NCI-H510A (cell line): Measurements from ENCODE around the gene TXNDC17.
"Not testable (repeated sequence)": the region's sequence is repeated elsewhere in the genome, so short reads cannot be mapped to it uniquely, and the experiment has no call there.

Experiments
- DNase-seq: peaks from one replicate; lab custom pipeline; 2025; lab: John Stamatoyannopoulos, UW

The TXNDC17 gene

DNA sequence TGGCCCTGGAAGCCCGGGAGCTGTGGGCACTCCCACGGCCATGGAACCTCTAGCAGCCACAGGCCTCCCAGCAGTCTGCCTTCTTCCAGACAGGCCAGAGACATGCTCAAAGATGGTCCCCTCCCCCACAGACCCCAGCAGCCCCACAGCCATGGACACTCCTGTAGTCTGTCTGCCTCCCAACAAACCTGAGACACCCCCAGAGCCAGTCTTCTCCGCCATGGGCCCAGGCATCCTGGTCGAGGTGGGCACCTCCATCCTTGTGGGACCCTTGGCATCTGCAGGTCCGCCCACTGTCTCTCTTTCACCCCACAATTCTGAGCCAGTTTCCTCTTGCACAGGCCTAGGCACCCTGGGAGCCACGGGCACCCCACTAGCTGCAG is 3.4 kb upstream of the TXNDC17 start:
- DNase-seq = no peak

DNA sequence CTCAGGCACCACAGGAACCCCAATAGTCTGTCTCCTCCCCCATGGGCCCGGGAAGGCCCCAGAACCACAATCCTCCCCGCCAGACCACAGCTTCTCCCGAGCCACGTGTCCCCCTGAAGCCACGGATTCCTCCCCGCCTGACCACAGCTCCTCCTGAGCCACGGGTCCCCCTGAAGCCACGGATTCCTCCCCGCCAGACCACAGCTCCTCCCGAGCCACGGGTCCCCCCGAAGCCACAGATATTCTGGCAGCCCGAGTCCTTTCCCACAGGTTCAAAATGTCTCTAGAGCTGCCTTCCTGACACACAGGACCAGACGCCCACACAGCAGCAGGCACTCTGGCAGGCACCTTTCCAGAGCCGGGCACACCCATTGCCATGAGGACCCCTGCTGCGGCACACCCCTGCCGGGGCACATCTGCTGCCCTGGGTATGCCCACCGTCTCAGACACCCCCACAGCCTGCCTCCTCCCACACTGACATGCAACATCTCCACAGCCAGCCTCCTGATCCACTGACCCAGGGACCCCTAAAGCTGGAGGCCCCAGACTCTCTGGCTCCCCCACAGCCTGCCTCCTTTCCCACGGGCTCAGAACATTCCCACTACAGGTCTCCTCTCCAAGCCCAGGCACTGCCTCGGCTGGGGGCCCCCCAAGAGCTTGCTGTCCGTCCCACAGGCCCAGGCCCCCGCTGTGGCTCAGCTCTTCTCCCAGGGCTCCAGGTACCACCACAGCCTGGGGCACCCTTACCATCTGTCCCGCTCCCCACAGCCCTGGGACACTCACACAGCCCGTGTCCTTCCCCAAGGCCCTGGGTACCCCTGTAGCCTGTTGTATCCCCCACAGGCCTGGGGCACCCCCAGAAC is 2.6 kb upstream of the TXNDC17 start:
- DNase-seq = no peak

GRCh38 chr17:6639014-6639585 is 1.8 kb upstream of the TXNDC17 start:
- no peak for DNase-seq

DNA sequence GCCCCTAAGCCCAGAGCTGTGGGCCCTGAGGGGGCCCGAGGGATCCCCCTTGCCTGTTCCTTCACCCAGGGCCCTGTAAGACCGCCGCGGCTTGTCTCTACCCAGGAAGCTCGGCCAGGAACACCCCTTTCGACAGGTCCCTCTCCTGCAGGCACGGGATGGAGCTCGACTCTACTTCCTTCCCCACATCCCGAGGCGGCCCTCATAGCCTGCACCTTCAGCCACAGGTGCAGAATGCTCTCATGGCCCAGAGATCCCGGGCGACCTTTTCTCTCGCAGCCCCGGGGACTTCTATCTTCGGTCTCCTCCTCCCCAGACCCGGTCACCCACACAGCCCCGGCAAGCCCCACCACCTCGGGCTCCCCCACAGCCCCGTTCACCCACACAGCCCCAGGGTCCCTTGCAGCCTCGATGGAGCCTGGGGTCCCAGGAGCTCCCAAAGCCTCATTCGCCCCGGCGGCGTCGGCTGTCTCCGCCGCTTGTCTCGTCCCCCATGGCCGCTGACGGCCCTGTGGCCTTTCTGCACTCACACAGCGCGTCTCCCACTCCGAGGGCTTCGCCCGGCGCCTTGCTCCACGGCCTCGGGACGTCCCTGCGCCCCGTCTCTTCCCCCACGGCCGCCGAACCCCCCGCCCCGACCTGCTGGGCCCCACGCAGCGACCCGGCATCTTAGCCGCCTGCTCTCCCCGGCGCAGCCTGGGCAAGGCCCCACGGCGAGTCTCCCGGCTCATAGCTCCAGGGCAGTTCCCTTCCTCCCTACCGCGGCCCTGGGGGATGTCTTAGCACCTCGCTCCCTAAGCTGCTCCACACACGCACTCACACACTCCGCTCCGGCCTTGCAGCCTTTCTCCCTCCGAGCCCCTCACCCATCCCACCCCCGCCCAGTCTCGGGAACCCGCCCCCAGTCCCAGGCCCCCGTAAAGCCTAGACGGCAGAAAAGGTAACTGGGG is 999 bp upstream of the TXNDC17 start:
- DNase-seq = no peak

GRCh38 chr17:6641247-6641863 is 495 bp downstream of the TXNDC17 start:
- no peak for DNase-seq

- no peak for DNase-seq
Observed at GRCh38 chr17:6642592-6642991, 1.7 kb downstream of the TXNDC17 start.

DNA sequence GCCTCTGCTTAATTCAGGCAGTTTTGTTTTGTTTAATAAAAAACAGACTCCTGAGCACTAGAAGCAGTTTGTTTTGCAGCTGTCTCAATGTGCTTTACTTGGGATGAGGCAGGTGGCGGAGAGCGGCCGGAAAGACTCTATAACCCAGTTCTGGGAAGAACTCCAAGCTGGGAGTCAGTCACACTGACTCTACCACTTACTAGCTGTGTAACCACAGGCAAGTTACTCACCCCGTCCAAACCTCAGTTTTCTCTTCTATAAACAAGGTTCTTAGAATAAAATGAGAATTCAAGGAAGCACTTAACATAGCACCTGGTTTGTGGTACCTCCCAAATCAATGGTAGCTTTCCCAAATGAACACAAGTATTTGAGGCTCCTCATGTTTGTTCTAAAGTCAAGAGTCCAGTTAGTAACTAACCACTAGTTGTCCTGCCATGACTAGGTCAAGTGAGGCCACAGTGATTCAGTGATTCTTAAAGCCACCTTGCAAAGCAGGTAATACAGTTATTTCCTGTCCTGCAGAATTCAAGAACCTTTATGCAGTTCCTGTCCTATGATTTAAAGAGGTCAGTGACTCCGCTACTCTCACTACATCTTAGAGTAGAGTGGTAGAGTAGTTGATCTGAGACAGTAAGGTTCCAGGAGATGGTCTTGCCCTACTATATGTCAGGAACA is 2.7 kb downstream of the TXNDC17 start:
- DNase-seq = no peak

GRCh38 chr17:6648181-6648580 is 7.3 kb downstream of the TXNDC17 start:
- no peak for DNase-seq

GRCh38 chr17:6651354-6651918 is 10.6 kb downstream of the TXNDC17 start, which contains the start of the genes C17orf100 and MED31:
Gene C17orf100, plus strand, starts transcription at chr17:6651762. Its CDS starts 152 bp downstream, at chr17:6651914.
Gene MED31, minus strand, starts transcription at chr17:6651605. Its CDS starts 77 bp downstream, at chr17:6651528.
- DNase-seq = peak; percentile 91

DNA sequence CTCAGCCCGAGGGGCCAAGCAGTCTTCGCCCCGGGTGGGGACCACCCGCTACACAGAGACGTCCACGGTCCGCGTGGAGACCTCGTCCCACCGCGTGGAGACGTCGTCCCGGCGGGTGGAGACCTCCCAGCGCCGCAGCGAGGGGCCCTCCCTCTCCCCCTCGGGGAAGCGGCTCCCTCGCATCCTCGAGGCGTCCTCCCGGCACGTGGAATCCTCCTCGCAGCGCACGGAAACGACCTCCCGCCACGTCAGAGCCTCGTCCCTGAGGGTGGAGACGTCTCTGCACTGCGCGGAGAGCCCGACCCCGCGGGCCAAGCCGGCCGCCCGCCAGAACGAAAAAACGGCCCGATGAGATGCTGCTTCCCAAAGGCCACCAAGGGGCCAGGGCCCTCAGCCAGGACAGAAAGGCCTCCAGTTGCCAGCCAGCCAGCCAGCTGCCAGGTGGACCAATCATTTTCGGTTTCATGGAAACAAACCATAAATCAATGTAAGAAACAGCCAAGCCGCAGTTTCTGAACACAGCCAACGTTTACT is 11.1 kb downstream of the TXNDC17 start:
- no peak for DNase-seq

DNA sequence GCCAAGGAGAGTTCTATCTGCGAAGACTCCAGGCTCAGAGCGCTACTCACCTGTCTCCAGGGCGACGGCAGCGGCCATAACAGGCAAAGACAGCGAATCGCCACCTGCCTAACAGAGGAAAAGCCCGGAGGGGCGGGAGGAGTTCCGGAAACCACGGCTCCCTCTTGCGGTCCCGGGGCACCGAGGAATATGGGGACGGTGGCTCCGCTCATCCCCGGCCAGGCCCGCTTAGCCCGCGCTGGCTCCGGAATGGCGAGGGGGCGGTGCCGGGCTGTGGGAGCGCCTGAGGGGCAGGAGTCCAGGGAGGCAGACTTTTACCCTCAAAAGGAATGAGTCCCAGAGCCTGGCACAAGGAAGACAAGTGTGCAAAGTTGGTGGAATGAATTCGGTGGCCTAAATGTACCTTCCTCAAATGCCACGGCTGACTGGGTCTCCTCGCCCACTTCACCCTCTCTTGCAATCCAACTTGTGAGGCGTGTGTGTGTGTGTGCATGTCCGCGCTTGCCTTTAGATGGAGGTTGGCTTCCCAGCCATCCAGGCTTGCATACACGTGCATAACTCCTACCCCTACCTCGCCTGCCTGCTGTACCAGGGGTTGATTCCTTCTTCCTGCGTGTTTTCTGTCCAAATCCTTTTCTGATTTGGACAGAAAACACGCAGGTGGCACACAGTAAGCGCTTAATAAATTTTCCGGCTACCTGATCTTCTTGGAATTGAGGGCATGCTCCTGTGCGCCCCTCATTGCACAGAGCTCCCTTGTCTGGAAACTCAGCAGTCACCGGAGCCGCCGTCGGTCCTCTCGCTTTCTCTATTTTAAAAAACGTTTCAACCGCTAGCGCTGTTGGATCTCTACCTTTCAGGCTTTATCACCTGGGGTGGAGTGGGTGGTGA is 14.2 kb downstream of the TXNDC17 start:
- DNase-seq = peak; percentile 34

DNA sequence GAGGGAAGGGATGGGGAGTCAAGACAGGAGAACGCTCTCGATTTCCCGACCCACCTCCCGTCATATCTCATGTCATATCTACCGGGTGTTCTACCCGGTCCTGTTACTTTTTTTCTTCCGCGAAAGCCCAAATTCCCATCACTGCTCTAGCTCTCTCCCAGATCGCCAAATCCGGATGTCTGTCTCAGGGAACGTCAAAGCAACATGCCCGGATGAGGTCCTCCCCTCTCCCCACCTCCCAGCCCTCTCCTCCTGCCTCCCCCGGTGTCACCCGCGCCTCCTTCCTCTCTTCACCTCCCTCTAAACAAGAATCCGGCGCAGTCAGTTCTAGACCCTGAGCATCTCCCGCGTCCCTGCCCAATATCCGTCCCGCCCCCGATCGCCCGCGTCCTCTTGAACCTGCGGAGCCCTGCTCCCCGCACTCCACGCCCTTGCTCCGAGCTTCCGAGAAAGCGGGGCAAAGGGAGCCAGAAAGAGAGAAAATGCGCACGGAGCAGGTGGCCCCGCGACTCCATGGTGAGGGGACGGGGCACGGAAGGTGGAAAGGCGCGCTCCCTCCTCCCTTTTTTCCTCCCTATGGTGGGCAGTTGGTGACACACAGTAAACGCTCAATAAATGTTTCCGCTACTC is 15.0 kb downstream of the TXNDC17 start:
- not testable (repeated sequence) for DNase-seq

DNA sequence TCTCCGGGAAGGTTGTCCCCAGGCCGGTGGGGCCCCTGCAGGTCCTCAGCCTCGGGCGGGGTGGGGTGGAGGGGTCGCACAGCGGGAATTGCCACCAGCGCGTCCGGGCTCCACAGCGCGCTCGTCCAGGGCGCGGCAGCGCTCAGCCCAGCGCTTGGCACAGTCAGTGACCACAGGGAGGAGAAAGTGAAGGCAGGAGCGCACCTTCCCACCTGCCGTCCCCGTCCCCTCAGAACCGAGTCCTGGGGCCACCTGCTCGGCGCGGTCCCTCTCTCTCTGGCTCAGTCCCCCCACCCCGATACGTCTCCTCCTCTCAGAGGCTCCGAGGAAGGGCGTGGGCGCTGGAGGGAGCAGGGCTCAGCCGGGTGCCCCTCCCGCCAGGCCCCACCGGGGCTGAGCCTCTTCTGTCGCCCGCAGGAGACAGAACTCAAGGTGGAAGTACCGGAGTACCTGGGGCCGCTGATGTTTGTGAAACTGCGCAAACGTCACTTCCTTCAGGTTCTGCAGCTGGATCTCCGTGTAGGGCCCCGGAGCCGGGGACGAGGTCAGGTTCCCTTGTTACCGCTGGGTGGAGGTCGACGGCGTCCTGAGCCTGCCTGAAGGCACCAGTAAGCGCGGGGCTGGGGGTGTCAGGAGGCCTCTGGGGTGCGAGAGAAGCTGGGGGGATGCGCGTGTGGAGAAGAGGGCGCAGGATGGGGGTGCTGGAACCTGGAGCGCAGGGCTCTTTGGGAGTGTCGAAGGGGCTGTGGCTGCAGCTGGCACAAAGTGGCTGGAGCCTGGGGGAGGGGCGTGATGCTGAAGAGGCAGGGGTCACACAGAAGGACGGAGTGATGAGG is 16.2 kb downstream of the TXNDC17 start:
- DNase-seq = not testable (repeated sequence)

DNA sequence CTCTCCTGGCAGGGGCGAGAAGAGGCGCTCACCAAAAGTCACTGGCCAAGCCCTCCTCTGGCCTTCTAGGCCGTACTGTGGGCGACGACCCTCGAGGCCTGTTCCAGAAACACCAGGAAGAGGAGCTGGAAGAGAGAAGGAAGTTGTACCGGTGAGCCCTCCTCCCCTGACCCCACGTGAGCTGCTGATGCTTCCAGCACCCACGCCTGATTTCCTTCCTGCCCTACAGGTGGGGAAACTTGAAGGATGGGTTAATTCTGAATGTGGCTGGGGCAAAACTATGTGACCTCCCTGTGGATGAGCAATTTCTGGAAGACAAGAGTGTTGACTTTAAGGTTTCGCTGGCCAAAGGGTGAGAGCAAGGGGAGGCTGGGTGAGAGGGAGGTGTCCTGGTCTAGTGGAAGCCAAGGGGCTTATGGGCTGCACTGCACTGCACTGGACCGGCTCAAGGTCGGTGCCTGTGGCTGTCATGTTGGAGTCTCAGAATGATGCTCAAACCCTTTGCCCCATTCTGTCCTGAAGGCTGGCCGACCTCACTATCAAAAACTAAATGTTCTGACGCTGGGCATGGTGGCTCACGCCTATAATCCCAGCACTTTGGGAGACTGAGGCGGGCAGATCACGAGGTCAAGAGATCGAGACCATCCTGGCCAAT is 16.9 kb downstream of the TXNDC17 start:
- no peak for DNase-seq

DNA sequence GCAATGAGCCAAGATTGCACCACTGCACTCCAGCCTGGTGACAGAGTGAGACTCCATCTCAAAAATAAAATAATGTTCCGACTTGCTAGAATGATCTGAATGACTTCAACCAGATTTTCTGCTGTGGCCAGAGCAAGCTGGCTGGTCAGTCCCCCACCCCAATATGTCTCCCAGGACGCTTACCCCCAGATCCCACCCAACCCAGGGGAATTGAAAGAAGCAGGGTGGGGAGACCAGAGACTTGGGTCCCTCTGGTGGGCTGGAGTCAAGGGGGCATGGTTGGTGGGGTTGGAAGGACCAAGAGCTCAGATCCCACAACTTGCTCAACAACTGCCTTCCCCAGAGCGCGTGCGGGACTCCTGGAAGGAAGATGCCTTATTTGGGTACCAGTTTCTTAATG is 17.6 kb downstream of the TXNDC17 start:
- DNase-seq = not testable (repeated sequence)

- no peak for DNase-seq
Observed at GRCh38 chr17:6660101-6660500, 19.2 kb downstream of the TXNDC17 start.

DNA sequence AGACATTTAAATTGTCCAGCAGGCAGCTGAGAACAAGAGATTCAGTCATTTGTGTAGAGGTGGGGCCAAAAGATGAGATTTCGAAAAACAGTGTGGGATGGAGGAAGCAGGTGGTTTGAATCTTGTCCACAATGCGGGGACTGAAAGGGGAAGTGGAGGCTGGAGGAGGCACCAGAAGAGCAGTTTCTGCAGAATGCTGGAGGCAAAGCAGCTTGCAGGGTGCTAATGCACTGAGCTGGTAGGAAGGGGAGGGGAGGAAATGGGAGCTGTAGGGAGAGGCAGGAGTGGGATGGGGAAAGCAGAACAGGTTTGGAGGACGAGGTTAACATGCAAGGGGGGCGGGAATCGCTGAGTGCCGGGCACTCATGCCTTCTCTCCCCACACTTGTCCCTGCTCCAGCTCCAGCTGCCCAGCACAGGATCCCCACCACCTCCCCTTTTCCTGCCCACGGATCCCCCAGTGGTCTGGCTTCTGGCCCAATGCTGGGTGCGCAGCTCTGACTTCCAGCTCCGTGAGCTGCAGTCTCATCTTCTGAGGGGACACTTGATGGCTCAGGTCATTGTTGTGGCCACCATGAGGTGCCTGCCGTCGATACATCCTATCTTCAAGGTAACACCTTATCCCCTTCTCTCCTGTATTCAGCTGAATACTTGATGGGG is 20.1 kb downstream of the TXNDC17 start:
- DNase-seq = no peak
